ENCODE measurements around the gene SP4.

Gene SP4

DNA sequence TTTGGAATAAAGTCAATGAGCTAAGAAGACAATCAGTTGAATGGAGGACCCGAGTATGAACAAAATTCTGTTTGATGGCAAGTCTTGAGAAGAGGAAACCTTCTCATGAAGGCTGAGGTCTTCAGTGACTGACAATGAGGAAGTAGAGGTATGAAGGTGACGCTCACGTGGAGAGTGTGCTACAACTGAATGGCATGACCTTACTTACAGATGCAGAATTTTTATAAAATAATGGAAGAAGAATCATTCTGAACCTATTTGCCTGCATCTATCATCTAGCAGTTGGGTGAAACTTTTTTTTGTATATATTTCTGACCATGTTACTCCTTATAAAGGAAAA lies 19.4 kb upstream of the SP4 start:
- TF ChIP-seq CTCF (IDR thresholded peaks at IDR 0.05; ENCODE audit: low read depth, low read length): no peak
- no peaks in the 10 kb centered on the region for H3K4me1 ChIP-seq
- no peaks in the 10 kb centered on the region for H3K27me3 ChIP-seq
- no peaks in the 10 kb centered on the region for H3K9me3 ChIP-seq
- H3K4me3 ChIP-seq (ENCODE audit: low read depth, low read length): no peak overlapping the region
- DNase-seq: no peak
- no peaks in the 10 kb centered on the region for H3K36me3 ChIP-seq

GRCh38 chr7:21412410-21412851 lies 15.5 kb upstream of the SP4 start:
- no peak overlapping the region for H3K4me3 ChIP-seq (ENCODE audit: low read depth, low read length)
- H3K9me3 ChIP-seq: no peaks in the 10 kb centered on the region
- H3K36me3 ChIP-seq: no peaks in the 10 kb centered on the region
- no peak for DNase-seq
- H3K4me1 ChIP-seq: no peaks in the 10 kb centered on the region
- H3K27me3 ChIP-seq: no peaks in the 10 kb centered on the region; the same call in 1 of the 2 replicates
- no peak for TF ChIP-seq CTCF (IDR thresholded peaks at IDR 0.05; ENCODE audit: low read depth, low read length)

- H3K27me3 ChIP-seq: no peaks in the 10 kb centered on the region; the same call in 1 of the 2 replicates
- no peak for TF ChIP-seq CTCF (IDR thresholded peaks at IDR 0.05; ENCODE audit: low read depth, low read length)
- no peaks in the 10 kb centered on the region for H3K36me3 ChIP-seq
- no peak overlapping the region for H3K4me3 ChIP-seq (ENCODE audit: low read depth, low read length)
- no peak for DNase-seq
- H3K9me3 ChIP-seq: no peaks in the 10 kb centered on the region
- H3K4me1 ChIP-seq: no peaks in the 10 kb centered on the region
Observed at GRCh38 chr7:21412957-21413356, 14.9 kb upstream of the SP4 start.

DNA sequence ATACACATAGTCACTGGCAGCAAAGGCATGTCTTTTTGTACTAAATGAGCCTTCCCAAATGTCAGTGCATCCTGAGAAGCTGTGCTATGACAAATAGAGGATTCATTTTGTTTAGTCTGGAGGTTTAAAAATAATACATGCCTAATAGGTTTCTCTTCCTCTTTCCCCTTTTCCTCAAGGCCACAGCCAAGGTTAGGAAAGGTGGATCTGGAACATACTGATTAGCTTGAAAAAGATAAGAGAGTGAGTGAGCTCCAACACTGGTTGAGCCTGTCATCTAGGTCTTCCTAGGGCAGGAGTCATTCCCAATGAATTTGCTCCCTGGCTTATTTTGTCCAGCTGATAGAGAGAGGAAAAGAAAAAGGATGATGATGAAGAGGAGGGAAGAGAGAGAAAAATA lies 14.4 kb upstream of the SP4 start:
- Histone ChIP-seq H3K4me1 (no peaks in the 10 kb centered on the region), H3K27me3 (no peaks in the 10 kb centered on the region; the same call in 1 of the 2 replicates), H3K4me3 (ENCODE audit: low read depth, low read length) (no peak overlapping the region), H3K9me3 (no peaks in the 10 kb centered on the region), H3K36me3 (no peaks in the 10 kb centered on the region)
- no peak for TF ChIP-seq CTCF (IDR thresholded peaks at IDR 0.05; ENCODE audit: low read depth, low read length)
- DNase-seq: no peak

- H3K27me3 ChIP-seq: peaks cover 4% of the 10 kb centered on the region; the same call in 1 of the 2 replicates
- TF ChIP-seq CTCF (IDR thresholded peaks at IDR 0.05; ENCODE audit: low read depth, low read length): no peak
Observed at GRCh38 chr7:21414795-21415393, 13.0 kb upstream of the SP4 start.

DNA sequence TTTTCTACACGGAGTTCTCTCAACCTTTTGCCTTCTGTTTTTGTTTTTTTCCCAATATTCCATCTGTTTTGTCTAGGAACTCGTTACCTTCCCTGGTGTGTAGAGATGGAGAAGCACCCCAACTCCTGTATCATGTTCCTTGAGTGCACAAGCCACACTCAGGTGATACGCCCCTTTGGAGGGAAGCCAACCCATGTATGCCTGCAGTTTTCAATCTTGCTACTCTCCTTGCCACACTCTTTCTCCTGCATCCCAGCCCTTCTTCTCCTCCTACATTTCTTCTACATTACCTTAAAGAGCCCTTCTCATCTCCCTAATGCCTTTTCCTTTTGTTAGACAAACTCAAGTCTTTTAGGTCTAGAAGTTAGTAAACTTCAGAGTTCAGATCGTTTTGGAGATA lies 10.2 kb upstream of the SP4 start:
- H3K36me3 ChIP-seq: no peaks in the 10 kb centered on the region
- peaks cover 4% of the 10 kb centered on the region; the same call in 1 of the 2 replicates for H3K27me3 ChIP-seq
- no peaks in the 10 kb centered on the region for H3K9me3 ChIP-seq
- TF ChIP-seq CTCF (IDR thresholded peaks at IDR 0.05; ENCODE audit: low read depth, low read length): no peak
- H3K4me3 ChIP-seq (ENCODE audit: low read depth, low read length): no peak overlapping the region
- H3K4me1 ChIP-seq: no peaks in the 10 kb centered on the region
- DNase-seq: no peak

More at GRCh38 chr7:21414795-21415393, 13.0 kb upstream of the SP4 start:
- H3K4me3 ChIP-seq (ENCODE audit: low read depth, low read length): no peak overlapping the region
- no peak for DNase-seq
- H3K4me1 ChIP-seq: no peaks in the 10 kb centered on the region
- H3K9me3 ChIP-seq: no peaks in the 10 kb centered on the region
- no peaks in the 10 kb centered on the region for H3K36me3 ChIP-seq

All from BE2C (cell line).